MG63 (cell line): ENCODE results near the gene CACNG5. TPM values are rescaled to one million over a fixed set of nuclear protein-coding genes. Genes with fewer than 3 reads are reported as not detected.

Source experiments
- total RNA-seq: library from RNA; depleted of rRNA; stranded (reverse); fragments of >200 nt; shearing (Covaris generic); gene quantifications from 2 replicates; pipeline ENCODE4 v1.2.3, GENCODE V29; 2014; ENCODE audit warnings: low replicate concordance; rRNA removed

The CACNG5 gene
- total RNA-seq, 1 experiment from 2014 or later: not detected

Other genes with a start within 250 kb of the CACNG5 start
- not detected in 2 replicates for gene CACNG4, start 129.6 kb downstream of the CACNG5 start, total RNA-seq
- not detected in 2 replicates for gene CACNG1, start 209.4 kb downstream of the CACNG5 start, total RNA-seq